Measurements from ENCODE around the gene BBS9. TPM values are rescaled to one million over a fixed set of nuclear protein-coding genes. Genes with fewer than 3 reads are reported as not detected.

The BBS9 gene
- total RNA-seq, 2 donors from 2014 or later: 10.8 to 13.5 TPM

- no peak overlapping the region for H3K27ac Mint-ChIP-seq
- H3K9me3 Mint-ChIP-seq: peaks cover 8 to 11% of the 10 kb centered on the region in 2 donors
- peaks cover 2 to 9% of the 10 kb centered on the region in 2 donors for H3K36me3 Mint-ChIP-seq (ENCODE audit: insufficient read depth in 2 of 2)
- DNase-seq (no peak), ATAC-seq (replicated peaks in 1 of 2) (no peak)
- no peaks in the 10 kb centered on the region for H3K4me1 Mint-ChIP-seq (ENCODE audit: low read depth)
- no peak overlapping the region for H3K4me3 Mint-ChIP-seq
- H3K27me3 Mint-ChIP-seq (ENCODE audit: low read depth): no peaks in the 10 kb centered on the region
Observed at GRCh38 chr7:33619264-33619663, 489.9 kb downstream of the BBS9 start.

- Mint-ChIP-seq H3K4me1 (ENCODE audit: low read depth) (no peaks in the 10 kb centered on the region), H3K4me3 (no peak overlapping the region), H3K27me3 (ENCODE audit: low read depth) (no peaks in the 10 kb centered on the region), H3K36me3 (ENCODE audit: insufficient read depth in 2 of 2) (peaks cover 4 to 5% of the 10 kb centered on the region in 2 donors), H3K9me3 (peaks cover 6 to 14% of the 10 kb centered on the region in 2 donors), H3K27ac (no peak overlapping the region)
- DNase-seq: no peak
- ATAC-seq (replicated peaks in 1 of 2): no peak
Observed at GRCh38 chr7:33623267-33623666, 493.9 kb downstream of the BBS9 start.

GRCh38 chr7:33624215-33624614 lies 494.9 kb downstream of the BBS9 start:
- H3K9me3 Mint-ChIP-seq: peaks cover 4 to 14% of the 10 kb centered on the region in 2 donors
- H3K27ac Mint-ChIP-seq: no peak overlapping the region
- H3K36me3 Mint-ChIP-seq (ENCODE audit: insufficient read depth in 2 of 2): peaks cover 4 to 5% of the 10 kb centered on the region in 2 donors
- H3K4me1 Mint-ChIP-seq (ENCODE audit: low read depth): no peaks in the 10 kb centered on the region
- ATAC-seq (replicated peaks in 1 of 2) (no peak), DNase-seq (no peak)
- no peaks in the 10 kb centered on the region for H3K27me3 Mint-ChIP-seq (ENCODE audit: low read depth)
- H3K4me3 Mint-ChIP-seq: no peak overlapping the region

GRCh38 chr7:33626869-33627268 lies 497.5 kb downstream of the BBS9 start:
- no peak overlapping the region for H3K27ac Mint-ChIP-seq
- no peaks in the 10 kb centered on the region for H3K27me3 Mint-ChIP-seq (ENCODE audit: low read depth)
- H3K9me3 Mint-ChIP-seq: peaks cover 0 to 5% of the 10 kb centered on the region in 2 donors
- DNase-seq (no peak), ATAC-seq (replicated peaks in 1 of 2) (no peak)
- no peak overlapping the region for H3K4me3 Mint-ChIP-seq
- no peaks in the 10 kb centered on the region for H3K4me1 Mint-ChIP-seq (ENCODE audit: low read depth)
- H3K36me3 Mint-ChIP-seq (ENCODE audit: insufficient read depth in 2 of 2): peaks cover 0 to 3% of the 10 kb centered on the region in 2 donors

GRCh38 chr7:33627741-33628140 lies 498.4 kb downstream of the BBS9 start:
- H3K9me3 Mint-ChIP-seq: peaks cover 0 to 5% of the 10 kb centered on the region in 2 donors
- H3K27me3 Mint-ChIP-seq (ENCODE audit: low read depth): no peaks in the 10 kb centered on the region
- H3K27ac Mint-ChIP-seq: no peak overlapping the region
- no peaks in the 10 kb centered on the region for H3K4me1 Mint-ChIP-seq (ENCODE audit: low read depth)
- no peak for DNase-seq
- peaks cover 0 to 3% of the 10 kb centered on the region in 2 donors for H3K36me3 Mint-ChIP-seq (ENCODE audit: insufficient read depth in 2 of 2)
- no peak for ATAC-seq (replicated peaks in 1 of 2)
- no peak overlapping the region for H3K4me3 Mint-ChIP-seq

GRCh38 chr7:33628894-33629293 lies 499.5 kb downstream of the BBS9 start:
- Mint-ChIP-seq H3K27ac (no peak overlapping the region), H3K4me1 (ENCODE audit: low read depth) (no peaks in the 10 kb centered on the region), H3K36me3 (ENCODE audit: insufficient read depth in 2 of 2) (peaks cover 0 to 3% of the 10 kb centered on the region in 2 donors), H3K9me3 (peaks cover 0 to 5% of the 10 kb centered on the region in 2 donors), H3K4me3 (no peak overlapping the region), H3K27me3 (ENCODE audit: low read depth) (no peaks in the 10 kb centered on the region)
- no peak for DNase-seq
- ATAC-seq (replicated peaks in 1 of 2): no peak

GRCh38 chr7:33630359-33630758 lies 501.0 kb downstream of the BBS9 start:
- ATAC-seq (replicated peaks in 1 of 2) (no peak), DNase-seq (no peak)
- no peak overlapping the region for H3K4me3 Mint-ChIP-seq
- H3K4me1 Mint-ChIP-seq (ENCODE audit: low read depth): no peaks in the 10 kb centered on the region
- no peak overlapping the region for H3K27ac Mint-ChIP-seq
- no peaks in the 10 kb centered on the region for H3K27me3 Mint-ChIP-seq (ENCODE audit: low read depth)
- H3K9me3 Mint-ChIP-seq: peaks cover 0 to 5% of the 10 kb centered on the region in 2 donors
- H3K36me3 Mint-ChIP-seq (ENCODE audit: insufficient read depth in 2 of 2): peaks cover 0 to 3% of the 10 kb centered on the region in 2 donors

GRCh38 chr7:33632322-33632721 lies 503.0 kb downstream of the BBS9 start:
- H3K4me1 Mint-ChIP-seq (ENCODE audit: low read depth): no peaks in the 10 kb centered on the region
- no peaks in the 10 kb centered on the region for H3K9me3 Mint-ChIP-seq
- no peaks in the 10 kb centered on the region for H3K27me3 Mint-ChIP-seq (ENCODE audit: low read depth)
- H3K27ac Mint-ChIP-seq: no peak overlapping the region
- no peak overlapping the region for H3K4me3 Mint-ChIP-seq
- ATAC-seq (replicated peaks in 1 of 2) (no peak), DNase-seq (no peak)
- H3K36me3 Mint-ChIP-seq (ENCODE audit: insufficient read depth in 2 of 2): no peaks in the 10 kb centered on the region

GRCh38 chr7:33632840-33633525 lies 503.6 kb downstream of the BBS9 start:
- ATAC-seq (replicated peaks in 1 of 2): no peak
- Mint-ChIP-seq H3K4me1 (ENCODE audit: low read depth) (no peaks in the 10 kb centered on the region), H3K4me3 (no peak overlapping the region), H3K36me3 (ENCODE audit: insufficient read depth in 2 of 2) (no peaks in the 10 kb centered on the region), H3K27ac (no peak overlapping the region), H3K9me3 (no peaks in the 10 kb centered on the region), H3K27me3 (ENCODE audit: low read depth) (no peaks in the 10 kb centered on the region)
- DNase-seq: no peak

GRCh38 chr7:33634606-33635005 lies 505.2 kb downstream of the BBS9 start:
- DNase-seq: no peak
- Mint-ChIP-seq H3K4me3 (no peak overlapping the region), H3K36me3 (ENCODE audit: insufficient read depth in 2 of 2) (no peaks in the 10 kb centered on the region), H3K4me1 (ENCODE audit: low read depth) (no peaks in the 10 kb centered on the region), H3K27ac (no peak overlapping the region), H3K27me3 (ENCODE audit: low read depth) (no peaks in the 10 kb centered on the region), H3K9me3 (no peaks in the 10 kb centered on the region)
- no peak for ATAC-seq (replicated peaks in 1 of 2)

- H3K4me3 Mint-ChIP-seq: no peak overlapping the region
- no peaks in the 10 kb centered on the region for H3K36me3 Mint-ChIP-seq (ENCODE audit: insufficient read depth in 2 of 2)
- ATAC-seq (replicated peaks in 1 of 2) (no peak), DNase-seq (no peak)
- H3K9me3 Mint-ChIP-seq: no peaks in the 10 kb centered on the region
- H3K27me3 Mint-ChIP-seq (ENCODE audit: low read depth): no peaks in the 10 kb centered on the region
- H3K27ac Mint-ChIP-seq: no peak overlapping the region
- H3K4me1 Mint-ChIP-seq (ENCODE audit: low read depth): no peaks in the 10 kb centered on the region
Observed at GRCh38 chr7:33636359-33636758, 507.0 kb downstream of the BBS9 start.

- no peak for DNase-seq
- H3K9me3 Mint-ChIP-seq: no peaks in the 10 kb centered on the region
- no peaks in the 10 kb centered on the region for H3K27me3 Mint-ChIP-seq (ENCODE audit: low read depth)
- H3K4me1 Mint-ChIP-seq (ENCODE audit: low read depth): no peaks in the 10 kb centered on the region
- no peak overlapping the region for H3K27ac Mint-ChIP-seq
- ATAC-seq (replicated peaks in 1 of 2): no peak
- no peak overlapping the region for H3K4me3 Mint-ChIP-seq
- H3K36me3 Mint-ChIP-seq (ENCODE audit: insufficient read depth in 2 of 2): no peaks in the 10 kb centered on the region
Observed at GRCh38 chr7:33639552-33640197, 510.3 kb downstream of the BBS9 start.

GRCh38 chr7:33640741-33641140 lies 511.4 kb downstream of the BBS9 start:
- no peaks in the 10 kb centered on the region for H3K4me1 Mint-ChIP-seq (ENCODE audit: low read depth)
- ATAC-seq (replicated peaks in 1 of 2) (no peak), DNase-seq (no peak)
- no peaks in the 10 kb centered on the region for H3K27me3 Mint-ChIP-seq (ENCODE audit: low read depth)
- no peak overlapping the region for H3K27ac Mint-ChIP-seq
- no peak overlapping the region for H3K4me3 Mint-ChIP-seq
- no peaks in the 10 kb centered on the region for H3K9me3 Mint-ChIP-seq
- no peaks in the 10 kb centered on the region for H3K36me3 Mint-ChIP-seq (ENCODE audit: insufficient read depth in 2 of 2)

GRCh38 chr7:33642312-33642711 lies 512.9 kb downstream of the BBS9 start:
- Mint-ChIP-seq H3K27me3 (ENCODE audit: low read depth) (no peaks in the 10 kb centered on the region), H3K27ac (no peak overlapping the region), H3K4me3 (no peak overlapping the region), H3K4me1 (ENCODE audit: low read depth) (no peaks in the 10 kb centered on the region), H3K36me3 (ENCODE audit: insufficient read depth in 2 of 2) (no peaks in the 10 kb centered on the region), H3K9me3 (no peaks in the 10 kb centered on the region)
- ATAC-seq (replicated peaks in 1 of 2): no peak
- no peak for DNase-seq

All from activated T-cell treated with anti-CD3 and anti-CD28 coated beads, Interleukin-2, amount 50 U/mL, for 72 hours (primary cell).